Thyroid gland (tissue), 4 donors: ENCODE measurements around the gene SOCS7.

Experiments
- CTCF ChIP-seq, 6 experiments: fragments of 200-600 bp in 3 of 6; fragments of 450-650 bp in 3 of 6; sonication (generic) in 3 of 6; IDR thresholded peaks; one replicate each; pipeline ENCODE4 v1.5.1; 2016 to 2019; ENCODE audit warnings: antibody characterized with exemption in 6 of 6, mild to moderate bottlenecking in 2 of 6, inconsistent platforms in 1 of 6, moderate library complexity in 1 of 6
- POLR2A ChIP-seq, 2 donors: fragments of 450-650 bp; IDR thresholded peaks; one replicate each; pipeline ENCODE4 v1.6.1; 2017; ENCODE audit warnings: antibody characterized with exemption in 2 of 2, mild to moderate bottlenecking in 2 of 2, moderate library complexity in 1 of 2

- TF ChIP-seq POLR2A (IDR thresholded peaks at IDR 0.05), result no peak
- no peak for TF ChIP-seq CTCF (IDR thresholded peaks at IDR 0.05)
Measured at GRCh38 chr17:38338535-38338934, 13.1 kb upstream of the SOCS7 start.
